Measurements from ENCODE around the gene VPS41. TPM values are rescaled to one million over a fixed set of nuclear protein-coding genes. Genes with fewer than 3 reads are reported as not detected.

VPS41 gene
- total RNA-seq, 1 donor from 2014 or later = 95.5 TPM

- H3K36me3 Mint-ChIP-seq = peaks cover 18% of the 10 kb centered on the region
- DNase-seq (ENCODE audit: extremely low spot score, unreplicated experiment) = no peak
- no peaks in the 10 kb centered on the region for H3K4me1 Mint-ChIP-seq (ENCODE audit: unreplicated experiment)
- no peak overlapping the region for H3K27ac Mint-ChIP-seq
- no peaks in the 10 kb centered on the region for H3K27me3 Mint-ChIP-seq
- no peak for TF ChIP-seq CTCF (conservative IDR thresholded peaks at IDR 0.05)
- no peaks in the 10 kb centered on the region for H3K9me3 Mint-ChIP-seq
- H3K4me3 Mint-ChIP-seq = no peak overlapping the region
Observed at GRCh38 chr7:38819463-38819862, 89.5 kb downstream of the VPS41 start.

- Mint-ChIP-seq H3K27me3 (no peaks in the 10 kb centered on the region), H3K27ac (no peak overlapping the region), H3K4me3 (no peak overlapping the region), H3K36me3 (peaks cover 18% of the 10 kb centered on the region), H3K9me3 (no peaks in the 10 kb centered on the region), H3K4me1 (ENCODE audit: unreplicated experiment) (no peaks in the 10 kb centered on the region)
- TF ChIP-seq CTCF (conservative IDR thresholded peaks at IDR 0.05) = no peak
- DNase-seq (ENCODE audit: extremely low spot score, unreplicated experiment) = no peak
Observed at GRCh38 chr7:38817526-38817925, 91.5 kb downstream of the VPS41 start.

- Mint-ChIP-seq H3K4me3 (no peak overlapping the region), H3K27me3 (no peaks in the 10 kb centered on the region), H3K27ac (no peak overlapping the region), H3K9me3 (no peaks in the 10 kb centered on the region), H3K4me1 (ENCODE audit: unreplicated experiment) (no peaks in the 10 kb centered on the region), H3K36me3 (peaks cover 18% of the 10 kb centered on the region)
- DNase-seq (ENCODE audit: extremely low spot score, unreplicated experiment) = no peak
- no peak for TF ChIP-seq CTCF (conservative IDR thresholded peaks at IDR 0.05)
Observed at GRCh38 chr7:38813768-38814167, 95.2 kb downstream of the VPS41 start.

- no peak for TF ChIP-seq CTCF (conservative IDR thresholded peaks at IDR 0.05)
- H3K36me3 Mint-ChIP-seq = no peaks in the 10 kb centered on the region
- no peak overlapping the region for H3K4me3 Mint-ChIP-seq
- no peaks in the 10 kb centered on the region for H3K9me3 Mint-ChIP-seq
- H3K27ac Mint-ChIP-seq = no peak overlapping the region
- no peaks in the 10 kb centered on the region for H3K4me1 Mint-ChIP-seq (ENCODE audit: unreplicated experiment)
- no peaks in the 10 kb centered on the region for H3K27me3 Mint-ChIP-seq
- no peak for DNase-seq (ENCODE audit: extremely low spot score, unreplicated experiment)
Observed at GRCh38 chr7:38806912-38807311, 102.1 kb downstream of the VPS41 start.

GRCh38 chr7:38801786-38802185 is 107.2 kb downstream of the VPS41 start:
- DNase-seq (ENCODE audit: extremely low spot score, unreplicated experiment) = no peak
- Mint-ChIP-seq H3K4me1 (ENCODE audit: unreplicated experiment) (no peaks in the 10 kb centered on the region), H3K27ac (no peak overlapping the region), H3K4me3 (no peak overlapping the region), H3K36me3 (no peaks in the 10 kb centered on the region), H3K9me3 (no peaks in the 10 kb centered on the region), H3K27me3 (no peaks in the 10 kb centered on the region)
- no peak for TF ChIP-seq CTCF (conservative IDR thresholded peaks at IDR 0.05)

Measured in type B pancreatic cell (in vitro differentiated cells).